K562 (cell line): ENCODE results near the gene SH3D19. TPM values are rescaled to one million over a fixed set of nuclear protein-coding genes. Genes with fewer than 3 reads are reported as not detected.

Source experiments
- ATAC-seq: fragments of 200-7000 bp; cut with Tn5 transposase; 3 replicates; pipeline ENCODE4 v1.9.1; 2020; ENCODE audit warnings: moderate library complexity
- BruUV-seq: library from RNA; stranded (reverse); fragments of 400-500 nt; replicated peaks from 2 replicates; lab custom pipeline; 2021; lab: Mats Ljungman, UMichigan
- CTCF ChIA-PET: fragments of 300-600 bp; formaldehyde crosslinking; extraction: SDS; loops from one replicate; lab custom pipeline; 2021; ENCODE audit warnings: low intra/inter-chr PET ratio; lab: Yijun Ruan, JAX
- POLR2A ChIA-PET: fragments of 300-600, 350-650 bp; sonication (Branson Sonifier 250); formaldehyde crosslinking; extraction: SDS; loops from one replicate; lab custom pipeline; 2021; ENCODE audit warnings: antibody characterized with exemption, inconsistent platforms; lab: Yijun Ruan, JAX
- DNase-seq, 4 experiments: peaks; one replicate each; pipeline versions ENCODE4 v3.0.0 to v3.0.0-alpha.2; 2011 to 2018; ENCODE audit warnings: low spot score in 3 of 4, mixed read lengths in 3 of 4; ENCODE audit errors: extremely low read depth in 1 of 4
- FAIRE-seq: peaks from 2 replicates; lab custom pipeline; 2011; peaks lifted over from hg19 to GRCh38; lab: Jason Lieb, UNC
- H2AFZ ChIP-seq: 2 replicates; pipeline ENCODE4 v1.6.0; 2011; ENCODE audit warnings: low read depth, low read length, control low read depth, inconsistent platforms
- H3K27ac ChIP-seq: fragments of 200-600 bp; 3 replicates; pipeline ENCODE4 v1.8.0; 2011; ENCODE audit warnings: low read depth, mild to moderate bottlenecking, control low read depth, inconsistent platforms, low read length, moderate library complexity, mixed read lengths; ENCODE audit errors: extremely low read depth
- H3K27me3 ChIP-seq, 2 experiments: fragments of 300-600 bp in 1 of 2; 2 replicates in 1 of 2; 3 replicates in 1 of 2; pipeline versions ENCODE4 v1.6.0 to v1.8.0; 2011; ENCODE audit warnings: inconsistent platforms in 2 of 2, low read length in 2 of 2, mild to moderate bottlenecking in 1 of 2, mixed read lengths in 1 of 2, moderate library complexity in 1 of 2; ENCODE audit not compliant: control insufficient read depth in 2 of 2, insufficient read depth in 2 of 2
- H3K36me3 ChIP-seq: fragments of 300-600 bp; 3 replicates; pipeline ENCODE4 v1.8.0; 2011; ENCODE audit warnings: mild to moderate bottlenecking, low read length, inconsistent platforms; ENCODE audit not compliant: control insufficient read depth, insufficient read depth
- H3K4me1 ChIP-seq, 2 experiments: fragments of 200-600 bp in 1 of 2; replicated peaks in 1 of 2; 2 replicates in 1 of 2; 3 replicates in 1 of 2; pipeline versions ENCODE4 v1.5.1 to v1.8.0; 2011; ENCODE audit warnings: inconsistent platforms in 2 of 2, low read length in 2 of 2, mild to moderate bottlenecking in 1 of 2, mixed read lengths in 1 of 2, moderate library complexity in 1 of 2; ENCODE audit not compliant: control insufficient read depth in 2 of 2, insufficient read depth in 2 of 2
- H3K4me2 ChIP-seq: 2 replicates; pipeline ENCODE4 v1.6.1; 2011; ENCODE audit warnings: low read length, control low read depth, inconsistent platforms, mixed read lengths; ENCODE audit not compliant: insufficient read depth
- H3K4me3 ChIP-seq: fragments of 200-600 bp; sonication (generic), shearing (Covaris generic); 2 replicates; pipeline ENCODE4 v1.5.1; 2016; ENCODE audit warnings: control low read depth, inconsistent platforms
- H3K79me2 ChIP-seq: fragments of 200-600 bp; 3 replicates; pipeline ENCODE4 v1.8.0; 2011; ENCODE audit warnings: low read length, inconsistent platforms; ENCODE audit not compliant: control insufficient read depth, insufficient read depth
- H3K9ac ChIP-seq, 2 experiments: 2 replicates each; pipeline versions ENCODE4 v1.6.0 to v1.6.1; 2011; ENCODE audit warnings: low read depth in 2 of 2, low read length in 2 of 2, control low read depth in 1 of 2, inconsistent platforms in 1 of 2, mild to moderate bottlenecking in 1 of 2, mixed read lengths in 1 of 2; ENCODE audit not compliant: insufficient read depth in 1 of 2
- H3K9me1 ChIP-seq: one replicate; pipeline ENCODE4 v1.6.0; 2011; ENCODE audit warnings: inconsistent platforms, mild to moderate bottlenecking, low read length, moderate library complexity; ENCODE audit not compliant: control insufficient read depth, insufficient read depth
- H3K9me3 ChIP-seq: replicated peaks from 2 replicates; pipeline ENCODE4 v1.5.1; 2011; ENCODE audit warnings: low read depth, low read length, inconsistent platforms; ENCODE audit not compliant: control insufficient read depth, insufficient read depth
- H4K20me1 ChIP-seq: replicated peaks from 2 replicates; pipeline ENCODE4 v1.6.1; 2011; ENCODE audit warnings: low read length, inconsistent platforms, mixed read lengths; ENCODE audit not compliant: control insufficient read depth, insufficient read depth
- BACH1 ChIP-seq: fragments of 200-800 bp; sonication (Bioruptor generic); IDR thresholded peaks from 2 replicates; pipeline ENCODE4 v1.6.1; 2016; ENCODE audit warnings: missing genetic modification characterization, missing compliant biosample characterization
- HDAC8 ChIP-seq: fragments of 450-650 bp; IDR thresholded peaks from 2 replicates; pipeline ENCODE4 v1.6.1; 2016; ENCODE audit warnings: mild to moderate bottlenecking, missing genetic modification characterization, moderate library complexity, missing compliant biosample characterization
- HNRNPL ChIP-seq: fragments of 200-400 bp; formaldehyde crosslinking; IDR thresholded peaks from 2 replicates; pipeline ENCODE4 v1.6.1; 2017; ENCODE audit warnings: low read depth, mild to moderate bottlenecking, low read length
- MIER1 ChIP-seq: fragments of 450-650 bp; IDR thresholded peaks from 2 replicates; pipeline ENCODE4 v1.6.1; 2016; ENCODE audit warnings: antibody characterized with exemption, mild to moderate bottlenecking, low read depth
- PCBP1 ChIP-seq: fragments of 200-400 bp; formaldehyde crosslinking; IDR thresholded peaks from 2 replicates; pipeline ENCODE4 v1.6.1; 2018; ENCODE audit warnings: mild to moderate bottlenecking, low read depth, low read length; ENCODE audit not compliant: poor library complexity, severe bottlenecking
- SAP30 ChIP-seq: fragments of 200-600 bp; sonication (generic); IDR thresholded peaks from 2 replicates; pipeline ENCODE4 v1.6.1; 2012; ENCODE audit warnings: borderline replicate concordance, low read depth, mild to moderate bottlenecking, moderate library complexity, low read length, control low read depth, inconsistent platforms; ENCODE audit not compliant: insufficient read depth, poor library complexity, severe bottlenecking
- TBP ChIP-seq: optimal IDR thresholded peaks from 2 replicates; pipeline ENCODE3; 2011; ENCODE audit warnings: low read depth, low read length, improper control_type of control experiment
- ZFP1 ChIP-seq: fragments of 450-650 bp; formaldehyde crosslinking; IDR thresholded peaks from 2 replicates; pipeline ENCODE4 v1.4.0; 2020; ENCODE audit warnings: mild to moderate bottlenecking, mixed read lengths
- ZNF224 ChIP-seq: sonication (generic); formaldehyde crosslinking; IDR thresholded peaks from 2 replicates; pipeline ENCODE4 v1.8.0; 2022; ENCODE audit warnings: mild to moderate bottlenecking, missing genetic modification reagents
- ZNF274 ChIP-seq: IDR thresholded peaks from 2 replicates; pipeline ENCODE4 v1.6.1; 2011; ENCODE audit warnings: low read depth, mild to moderate bottlenecking, low read length, moderate library complexity, borderline replicate concordance
- WGBS: fragments of 100-300 bp; shearing (Covaris generic); methylation state at CpG from one replicate; pipeline ENCODE4 v1.1.6; 2016; ENCODE audit warnings: low coverage, mixed read lengths; ENCODE audit not compliant: insufficient coverage; ENCODE audit errors: missing lambda C conversion rate; 5-methylcytosine and 5-hydroxymethylcytosine counted together
- in situ Hi-C: fragments of 300-500 bp; cut with MboI; formaldehyde crosslinking; loops from 4 replicates; pipeline ENCODE4 v1.15.0; 2018; ENCODE audit warnings: inconsistent platforms, mixed read lengths
- intact Hi-C: fragments of 100-400 bp; cut with micrococcal nuclease; formaldehyde crosslinking; loops from 2 replicates; pipeline ENCODE4 v1.14.2; 2022
- polyA plus RNA-seq, 8 experiments: library from polyadenylated mRNA; depleted of rRNA in 4 of 8; stranded (reverse) in 5 of 8; unstranded in 3 of 8; fragments of >200 nt; fragmentation: Nextera tagmentation in 2 of 8; fragmentation: Illumina TruSeq in 1 of 8; extraction: Ambion mirVana in 2 of 8; extraction: Trizol in 1 of 8; gene quantifications; 2 replicates each; pipeline versions ENCODE4 v1.2.1 to v1.2.3, GENCODE V29; 2011 to 2014; ENCODE audit warnings: inconsistent platforms in 1 of 8, missing spikeins in 1 of 8
- total RNA-seq, 7 experiments: library from RNA; depleted of rRNA in 6 of 7; stranded (reverse); fragments of >200 nt in 6 of 7; fragmentation: Illumina TruSeq in 2 of 7; extraction: Trizol in 2 of 7; gene quantifications; 2 replicates each; pipeline versions ENCODE4 v1.2.1 to v1.2.3, GENCODE V29; 2011 to 2021; ENCODE audit warnings: low replicate concordance in 1 of 7
- TF ChIP-seq, protein P1 (sequence below): fragments of 450-650 bp; IDR thresholded peaks from 2 replicates; pipeline ENCODE4 v1.6.1; 2016; ENCODE audit warnings: borderline replicate concordance
- TF ChIP-seq, protein P2 (sequence below): fragments of 250-450 bp; sonication (Bioruptor Pico); IDR thresholded peaks from 2 replicates; pipeline ENCODE4 v1.8.0; 2022; ENCODE audit warnings: inconsistent platforms

SH3D19 gene
- total and polyA plus RNA-seq, 9 of the 15 experiments (the other 6 are each of a cell fraction or from before 2014, with no cell fraction given) = 0.42 to 2.2 (median 1.1) TPM; not detected in 6

DNA sequence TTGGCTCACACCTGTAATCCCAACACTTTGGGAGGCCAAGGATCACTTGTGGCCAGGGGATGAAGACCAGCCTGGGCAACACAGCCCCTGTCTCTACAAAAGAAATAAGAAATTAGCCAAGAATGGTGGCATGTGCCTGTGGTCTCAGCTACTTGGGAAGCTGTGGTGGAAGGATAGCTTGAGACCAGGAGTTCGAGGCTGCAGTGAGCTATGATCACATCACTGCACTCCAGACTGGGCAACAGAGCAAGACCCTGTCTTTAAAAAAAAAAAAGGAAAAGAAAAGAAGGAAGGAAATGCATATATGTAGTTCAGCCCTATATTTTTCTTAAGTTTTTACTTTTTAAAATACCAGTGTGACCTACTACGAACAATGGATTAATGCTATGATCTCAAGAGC is 33.4 kb downstream of the SH3D19 start:
- no peak for FAIRE-seq
- H3K4me2 ChIP-seq = no peak overlapping the region
- H2AFZ ChIP-seq = no peak overlapping the region
- no peaks in the 10 kb centered on the region for H3K9me1 ChIP-seq
- H3K4me1 ChIP-seq = no peaks in the 10 kb centered on the region
- no peak for DNase-seq
- ChIA-PET POLR2A (no interaction called here), CTCF (no interaction called here)
- intact Hi-C loops = no loop called here
- H3K27me3 ChIP-seq = no peaks in the 10 kb centered on the region; a peak in 1 of 5 replicates
- no peak for ATAC-seq
- H3K9ac ChIP-seq = no peak overlapping the region
- WGBS = 0% methylated on average over 2 of the region's 2 CpGs
- H3K36me3 ChIP-seq = no peaks in the 10 kb centered on the region
- in situ Hi-C loops = no loop called here
- H3K4me3 ChIP-seq = no peak overlapping the region
- no TSS peak for BruUV-seq
- no peaks in the 10 kb centered on the region for H3K79me2 ChIP-seq
- no peak overlapping the region for H3K27ac ChIP-seq
- no peaks in the 10 kb centered on the region for H3K9me3 ChIP-seq
- TF ChIP-seq ZNF224 (no peak), SAP30 (no peak), MIER1 (no peak), HNRNPL (no peak), ZNF274 (no peak), HDAC8 (tag) (no peak), ZFP1 (CRISPR knock-in tag) (no peak), TBP (no peak), BACH1 (tag) (no peak), PCBP1 (no peak)
- TF ChIP-seq, protein P1, sequence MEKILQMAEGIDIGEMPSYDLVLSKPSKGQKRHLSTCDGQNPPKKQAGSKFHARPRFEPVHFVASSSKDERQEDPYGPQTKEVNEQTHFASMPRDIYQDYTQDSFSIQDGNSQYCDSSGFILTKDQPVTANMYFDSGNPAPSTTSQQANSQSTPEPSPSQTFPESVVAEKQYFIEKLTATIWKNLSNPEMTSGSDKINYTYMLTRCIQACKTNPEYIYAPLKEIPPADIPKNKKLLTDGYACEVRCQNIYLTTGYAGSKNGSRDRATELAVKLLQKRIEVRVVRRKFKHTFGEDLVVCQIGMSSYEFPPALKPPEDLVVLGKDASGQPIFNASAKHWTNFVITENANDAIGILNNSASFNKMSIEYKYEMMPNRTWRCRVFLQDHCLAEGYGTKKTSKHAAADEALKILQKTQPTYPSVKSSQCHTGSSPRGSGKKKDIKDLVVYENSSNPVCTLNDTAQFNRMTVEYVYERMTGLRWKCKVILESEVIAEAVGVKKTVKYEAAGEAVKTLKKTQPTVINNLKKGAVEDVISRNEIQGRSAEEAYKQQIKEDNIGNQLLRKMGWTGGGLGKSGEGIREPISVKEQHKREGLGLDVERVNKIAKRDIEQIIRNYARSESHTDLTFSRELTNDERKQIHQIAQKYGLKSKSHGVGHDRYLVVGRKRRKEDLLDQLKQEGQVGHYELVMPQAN = no peak
- TF ChIP-seq, protein P2, sequence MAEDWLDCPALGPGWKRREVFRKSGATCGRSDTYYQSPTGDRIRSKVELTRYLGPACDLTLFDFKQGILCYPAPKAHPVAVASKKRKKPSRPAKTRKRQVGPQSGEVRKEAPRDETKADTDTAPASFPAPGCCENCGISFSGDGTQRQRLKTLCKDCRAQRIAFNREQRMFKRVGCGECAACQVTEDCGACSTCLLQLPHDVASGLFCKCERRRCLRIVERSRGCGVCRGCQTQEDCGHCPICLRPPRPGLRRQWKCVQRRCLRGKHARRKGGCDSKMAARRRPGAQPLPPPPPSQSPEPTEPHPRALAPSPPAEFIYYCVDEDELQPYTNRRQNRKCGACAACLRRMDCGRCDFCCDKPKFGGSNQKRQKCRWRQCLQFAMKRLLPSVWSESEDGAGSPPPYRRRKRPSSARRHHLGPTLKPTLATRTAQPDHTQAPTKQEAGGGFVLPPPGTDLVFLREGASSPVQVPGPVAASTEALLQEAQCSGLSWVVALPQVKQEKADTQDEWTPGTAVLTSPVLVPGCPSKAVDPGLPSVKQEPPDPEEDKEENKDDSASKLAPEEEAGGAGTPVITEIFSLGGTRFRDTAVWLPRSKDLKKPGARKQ (CRISPR knock-in tag) = no peak
- no peaks in the 10 kb centered on the region for H4K20me1 ChIP-seq
